Measurements from ENCODE around the gene CCDC159. TPM values are rescaled to one million over a fixed set of nuclear protein-coding genes. Genes with fewer than 3 reads are reported as not detected.
A peak's percentile ranks its signal among the peaks of the same experiment; 100 is the strongest.

The CCDC159 gene
- total and polyA plus RNA-seq, 7 donors: 2.4 to 9.2 (median 5.3) TPM

DNA sequence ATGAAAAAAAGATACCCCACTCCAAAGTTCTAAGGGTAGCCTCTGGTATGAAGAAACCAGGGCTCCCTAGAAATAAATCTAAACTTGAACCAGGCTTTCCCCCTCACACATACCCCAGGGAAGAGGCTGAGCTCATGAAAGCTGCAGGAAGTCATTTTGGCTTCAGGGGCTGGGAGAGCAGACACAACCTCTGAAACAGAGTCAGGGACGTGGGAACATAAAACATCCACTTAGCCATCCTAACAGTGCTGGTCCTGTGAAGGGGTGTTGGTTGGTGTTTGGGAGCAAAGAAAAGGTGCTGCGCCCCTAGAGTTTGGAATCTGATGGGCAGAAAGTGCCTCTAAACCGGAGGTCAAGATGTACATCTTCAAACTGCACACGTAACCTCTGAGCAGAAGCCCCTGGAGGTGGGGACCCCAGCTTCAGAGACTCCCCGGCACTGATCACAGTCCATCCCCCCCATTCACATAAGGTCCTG is 22.7 kb upstream of the CCDC159 start:
- H3K4me1 ChIP-seq: no peaks in the 10 kb centered on the region

DNA sequence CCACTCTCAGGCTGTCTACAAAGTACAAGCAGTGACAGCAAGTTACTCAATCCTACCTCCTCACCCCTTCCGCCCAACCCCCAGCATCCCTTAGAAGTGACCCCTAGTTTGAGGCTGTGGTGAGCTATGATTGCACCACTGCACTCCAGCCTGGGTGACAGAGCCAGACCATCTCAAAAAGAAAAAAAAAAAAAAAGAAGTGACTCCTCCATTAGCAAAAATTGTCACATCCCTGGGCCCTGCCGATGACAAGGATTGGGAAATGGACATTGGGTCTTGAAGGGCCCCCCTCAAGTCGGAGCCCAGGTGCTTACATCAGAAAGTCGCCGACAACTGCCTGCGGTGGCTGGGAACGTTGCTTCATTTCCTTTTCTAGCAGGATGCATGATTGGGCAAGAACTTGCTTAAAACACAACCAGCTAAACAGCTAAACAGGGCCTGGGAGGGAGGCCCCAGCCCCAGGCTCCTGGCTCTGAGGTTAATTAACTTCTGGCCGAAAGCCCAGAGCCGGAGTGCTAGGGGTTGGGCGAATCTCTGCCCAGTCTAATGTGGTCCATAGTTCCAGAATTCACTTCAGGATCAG is 22.1 kb upstream of the CCDC159 start:
- Histone ChIP-seq H3K4me1 (no peaks in the 10 kb centered on the region), H3K36me3 (ENCODE audit: insufficient read depth in 1 of 2, low read depth in 1 of 2) (peaks cover 0 to 25% of the 10 kb centered on the region in 2 donors), H3K4me3 (no peak overlapping the region), H3K9me3 (no peaks in the 10 kb centered on the region), H3K27ac (peak overlapping the region; percentile 65), H3K27me3 (ENCODE audit: insufficient read depth in 3 of 3, low read length in 2 of 3) (peaks cover 0 to 2% (median 0%) of the 10 kb centered on the region in 3 donors)
- TF ChIP-seq, protein P1, sequence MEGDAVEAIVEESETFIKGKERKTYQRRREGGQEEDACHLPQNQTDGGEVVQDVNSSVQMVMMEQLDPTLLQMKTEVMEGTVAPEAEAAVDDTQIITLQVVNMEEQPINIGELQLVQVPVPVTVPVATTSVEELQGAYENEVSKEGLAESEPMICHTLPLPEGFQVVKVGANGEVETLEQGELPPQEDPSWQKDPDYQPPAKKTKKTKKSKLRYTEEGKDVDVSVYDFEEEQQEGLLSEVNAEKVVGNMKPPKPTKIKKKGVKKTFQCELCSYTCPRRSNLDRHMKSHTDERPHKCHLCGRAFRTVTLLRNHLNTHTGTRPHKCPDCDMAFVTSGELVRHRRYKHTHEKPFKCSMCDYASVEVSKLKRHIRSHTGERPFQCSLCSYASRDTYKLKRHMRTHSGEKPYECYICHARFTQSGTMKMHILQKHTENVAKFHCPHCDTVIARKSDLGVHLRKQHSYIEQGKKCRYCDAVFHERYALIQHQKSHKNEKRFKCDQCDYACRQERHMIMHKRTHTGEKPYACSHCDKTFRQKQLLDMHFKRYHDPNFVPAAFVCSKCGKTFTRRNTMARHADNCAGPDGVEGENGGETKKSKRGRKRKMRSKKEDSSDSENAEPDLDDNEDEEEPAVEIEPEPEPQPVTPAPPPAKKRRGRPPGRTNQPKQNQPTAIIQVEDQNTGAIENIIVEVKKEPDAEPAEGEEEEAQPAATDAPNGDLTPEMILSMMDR (IDR thresholded peaks at IDR 0.05): no peak
- peak; percentile 65 to 82 (median 80) for ATAC-seq
- intact Hi-C loops (cut with DNase I): no loop called here
- WGBS, 3 donors: 19 to 28% (median 20%) methylated on average over 10 of the region's 10 CpGs
- peak; percentile 79 to 85 for DNase-seq

More for the DNA sequence above, 22.7 kb upstream of the CCDC159 start:
- peak overlapping the region; percentile 65 for H3K27ac ChIP-seq
- TF ChIP-seq, protein P1 (IDR thresholded peaks at IDR 0.05): no peak
- DNase-seq: no peak
- intact Hi-C loops (cut with DNase I): no loop called here
- H3K4me3 ChIP-seq: no peak overlapping the region
- peaks cover 0 to 3% (median 2%) of the 10 kb centered on the region in 3 donors for H3K27me3 ChIP-seq (ENCODE audit: insufficient read depth in 3 of 3, low read length in 2 of 3)
- peak in 1 of 4 donors; percentile 20 for ATAC-seq
- H3K36me3 ChIP-seq (ENCODE audit: insufficient read depth in 1 of 2, low read depth in 1 of 2): peaks cover 0 to 25% of the 10 kb centered on the region in 2 donors
- WGBS, 3 donors: 63 to 67% (median 64%) methylated on average over 5 of the region's 5 CpGs
- no peaks in the 10 kb centered on the region for H3K9me3 ChIP-seq

DNA sequence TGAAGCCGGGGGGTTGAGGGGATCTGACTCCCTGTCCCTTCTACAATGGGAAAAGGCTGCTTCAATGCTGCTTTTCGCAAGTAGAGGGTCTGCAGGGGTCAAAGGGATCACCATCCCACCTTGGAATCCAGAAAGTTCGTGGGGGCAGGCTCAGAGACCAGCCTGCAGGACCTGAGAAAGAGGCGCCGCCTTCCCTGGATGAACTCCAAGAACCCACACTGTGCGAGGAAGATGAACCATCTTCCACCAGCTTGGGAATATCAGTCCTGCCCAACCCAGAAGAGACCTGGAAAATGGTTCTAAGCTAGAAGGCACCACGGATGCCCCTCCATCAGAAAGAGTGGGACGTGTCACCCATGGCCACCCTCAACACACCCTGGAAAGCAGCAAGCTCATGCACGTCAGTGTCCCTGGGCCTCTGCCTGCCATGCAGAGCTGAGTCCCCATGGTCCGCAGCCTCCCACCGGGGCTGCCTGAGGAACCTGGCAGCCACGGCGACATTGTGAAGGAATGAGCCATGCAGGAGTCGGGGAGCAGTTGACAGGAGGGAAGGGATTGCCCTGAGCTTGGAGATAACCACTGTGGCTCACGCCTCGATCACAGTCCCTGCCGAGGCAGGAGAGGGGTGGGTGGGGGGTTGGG is 21.4 kb upstream of the CCDC159 start:
- intact Hi-C loops (cut with DNase I): no loop called here
- Histone ChIP-seq H3K9me3 (no peaks in the 10 kb centered on the region), H3K27ac (peak overlapping the region; percentile 39), H3K36me3 (ENCODE audit: insufficient read depth in 1 of 2, low read depth in 1 of 2) (peaks cover 0 to 30% of the 10 kb centered on the region in 2 donors), H3K27me3 (ENCODE audit: insufficient read depth in 3 of 3, low read length in 2 of 3) (peaks cover 0 to 2% (median 0%) of the 10 kb centered on the region in 3 donors), H3K4me3 (no peak overlapping the region), H3K4me1 (no peaks in the 10 kb centered on the region)
- DNase-seq: no peak
- 62 to 66% (median 62%) methylated on average over 16 to 17 of the region's 17 CpGs for WGBS, 3 donors
- TF ChIP-seq, protein P1 (IDR thresholded peaks at IDR 0.05): no peak
- peak in 1 of 4 donors; percentile 4 for ATAC-seq

DNA sequence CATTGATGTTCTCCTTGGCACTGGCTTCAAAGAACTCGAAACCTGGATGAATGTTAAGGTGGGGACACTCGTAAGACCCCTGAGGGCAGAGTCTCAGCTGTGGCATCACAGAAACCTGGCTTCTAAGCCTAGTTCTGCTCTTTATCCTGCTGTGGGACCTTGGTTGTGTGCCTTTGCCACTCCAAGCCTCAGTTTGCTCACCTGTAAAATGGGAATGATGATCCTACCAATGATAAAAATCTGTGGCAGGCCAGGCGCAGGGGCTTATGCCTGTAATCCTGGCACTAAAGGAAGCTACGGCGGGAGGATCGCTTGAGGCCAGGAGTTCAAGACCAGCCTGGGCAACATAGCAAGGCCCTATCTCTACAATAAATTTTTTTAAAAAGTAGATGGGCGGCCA is 20.8 kb upstream of the CCDC159 start:
- Histone ChIP-seq H3K9me3 (no peaks in the 10 kb centered on the region), H3K4me1 (no peaks in the 10 kb centered on the region), H3K27me3 (ENCODE audit: insufficient read depth in 3 of 3, low read length in 2 of 3) (peaks cover 0 to 2% (median 0%) of the 10 kb centered on the region in 3 donors), H3K27ac (no peak overlapping the region), H3K4me3 (no peak overlapping the region), H3K36me3 (ENCODE audit: insufficient read depth in 1 of 2, low read depth in 1 of 2) (peaks cover 0 to 37% of the 10 kb centered on the region in 2 donors)
- intact Hi-C loops (cut with DNase I): no loop called here
- TF ChIP-seq, protein P1 (IDR thresholded peaks at IDR 0.05): no peak
- WGBS, 3 donors: 91 to 99% (median 92%) methylated on average over 7 of the region's 7 CpGs
- no peak for DNase-seq
- ATAC-seq: no peak
